Ectodermal cell (in vitro differentiated cells): ENCODE measurements around the gene IQSEC1.

Experiments
- H3K27ac ChIP-seq: 2 replicates; pipeline ENCODE4 v1.7.0; 2013; ENCODE audit warnings: mild to moderate bottlenecking, low read depth, low read length; ENCODE audit not compliant: insufficient read depth, poor library complexity, severe bottlenecking
- H3K27me3 ChIP-seq: 2 replicates; pipeline ENCODE4 v1.7.0; 2013; ENCODE audit warnings: mild to moderate bottlenecking, low read length; ENCODE audit not compliant: insufficient read depth, control insufficient read depth, poor library complexity, severe bottlenecking
- H3K36me3 ChIP-seq: one replicate; pipeline ENCODE4 v1.7.0; 2013; ENCODE audit warnings: low read length; ENCODE audit not compliant: control insufficient read depth, insufficient read depth
- H3K4me1 ChIP-seq: one replicate; pipeline ENCODE4 v1.7.0; 2013; ENCODE audit warnings: low read length; ENCODE audit not compliant: control insufficient read depth, insufficient read depth
- H3K4me3 ChIP-seq: 2 replicates; pipeline ENCODE4 v1.7.0; 2013; ENCODE audit warnings: low read depth, low read length, control low read depth; ENCODE audit not compliant: insufficient read depth
- H3K9me3 ChIP-seq: 2 replicates; pipeline ENCODE4 v1.7.0; 2013; ENCODE audit warnings: mild to moderate bottlenecking, low read length, moderate library complexity; ENCODE audit not compliant: control insufficient read depth
- WGBS, 2 experiments: methylation state at CpG; one replicate each; pipeline ENCODE4 v1.1.7; 2013; ENCODE audit warnings: missing lambda C conversion rate in 2 of 2; 5-methylcytosine and 5-hydroxymethylcytosine counted together

The IQSEC1 gene

DNA sequence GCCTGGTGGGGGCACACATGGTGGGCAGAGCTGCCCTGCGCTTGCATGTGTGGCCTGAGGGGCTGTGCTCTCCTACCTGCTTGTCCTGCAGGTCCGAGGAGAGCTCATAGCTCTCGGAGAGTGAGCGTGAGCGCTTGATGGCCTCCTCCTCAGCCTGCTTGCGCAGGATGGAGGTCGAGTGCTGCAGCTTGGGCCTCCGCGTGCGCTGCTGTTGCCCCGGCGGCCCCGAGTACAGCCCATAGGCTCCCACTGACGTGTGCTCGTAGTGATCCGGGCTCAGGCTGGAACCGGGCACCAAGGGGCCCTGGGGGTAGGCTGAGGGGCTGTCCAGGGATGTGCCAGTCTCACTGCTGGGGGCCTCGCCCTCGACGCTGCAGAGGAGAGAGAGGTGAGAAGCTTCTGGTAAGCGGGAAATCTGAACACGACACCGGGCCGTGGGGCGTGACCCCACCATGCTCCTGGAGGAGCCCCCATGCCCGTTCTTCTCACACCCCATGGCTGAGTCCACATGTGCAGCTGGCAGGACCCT lies 131.7 kb downstream of the IQSEC1 start:
- Histone ChIP-seq H3K27ac (no peak overlapping the region), H3K4me3 (no peak overlapping the region), H3K9me3 (no peaks in the 10 kb centered on the region), H3K36me3 (peaks cover under 1% of the 10 kb centered on the region), H3K27me3 (no peaks in the 10 kb centered on the region), H3K4me1 (peaks cover 23% of the 10 kb centered on the region)
- WGBS, 2 experiments = 93 to 94% methylated on average over 26 of the region's 26 CpGs

DNA sequence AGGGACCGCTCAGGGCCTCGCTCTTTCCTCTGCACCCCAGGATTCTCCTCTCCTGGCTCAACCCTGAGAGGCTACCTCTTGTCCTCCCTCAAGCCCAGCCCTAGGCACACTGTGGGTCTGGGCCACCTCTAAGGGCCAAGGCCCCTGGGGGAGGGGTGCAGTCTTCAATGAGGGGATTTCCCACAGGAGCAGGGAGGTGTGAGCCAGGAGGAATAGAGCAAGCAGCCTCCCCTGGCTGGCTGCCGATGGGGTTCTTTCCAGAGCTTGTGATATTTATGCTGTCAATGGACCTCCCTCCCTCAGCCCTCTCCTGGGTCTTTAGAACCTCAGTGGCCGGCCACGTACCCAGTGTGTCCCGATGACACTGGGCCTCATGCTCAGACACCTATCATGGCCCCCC lies 132.4 kb downstream of the IQSEC1 start:
- WGBS, 2 experiments = 92 to 93% methylated on average over 6 of the region's 6 CpGs
- Histone ChIP-seq H3K4me3 (no peak overlapping the region), H3K9me3 (no peaks in the 10 kb centered on the region)

DNA sequence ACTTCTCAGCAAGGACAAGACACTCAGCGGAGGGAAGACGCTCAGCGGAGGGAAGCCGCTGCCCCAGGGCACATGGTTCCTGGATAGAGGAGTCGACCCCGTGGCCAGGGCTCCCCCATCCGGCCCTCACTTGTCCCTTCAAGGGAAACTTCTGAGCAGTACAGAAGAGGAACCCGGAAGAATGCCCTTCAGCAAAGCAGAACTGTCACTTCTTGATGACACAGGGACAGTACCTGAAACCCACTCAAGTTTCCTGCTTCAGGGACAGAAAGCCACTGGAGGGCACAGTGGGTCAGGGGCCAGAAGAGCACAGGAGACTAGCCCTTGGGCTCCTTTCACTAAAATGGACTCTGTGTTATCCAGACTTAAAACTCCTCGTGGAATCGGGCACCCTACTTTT lies 134.1 kb downstream of the IQSEC1 start:
- no peaks in the 10 kb centered on the region for H3K27me3 ChIP-seq
- H3K4me1 ChIP-seq = peaks cover 7% of the 10 kb centered on the region
- H3K9me3 ChIP-seq = no peaks in the 10 kb centered on the region
- H3K27ac ChIP-seq = no peak overlapping the region
- peaks cover 4% of the 10 kb centered on the region for H3K36me3 ChIP-seq
- H3K4me3 ChIP-seq = no peak overlapping the region
- 91 to 95% methylated on average over 10 of the region's 10 CpGs for WGBS, 2 experiments

More for the DNA sequence above, 132.4 kb downstream of the IQSEC1 start:
- Histone ChIP-seq H3K36me3 (peaks cover 4% of the 10 kb centered on the region), H3K4me1 (peaks cover 23% of the 10 kb centered on the region), H3K27me3 (no peaks in the 10 kb centered on the region), H3K27ac (no peak overlapping the region)

DNA sequence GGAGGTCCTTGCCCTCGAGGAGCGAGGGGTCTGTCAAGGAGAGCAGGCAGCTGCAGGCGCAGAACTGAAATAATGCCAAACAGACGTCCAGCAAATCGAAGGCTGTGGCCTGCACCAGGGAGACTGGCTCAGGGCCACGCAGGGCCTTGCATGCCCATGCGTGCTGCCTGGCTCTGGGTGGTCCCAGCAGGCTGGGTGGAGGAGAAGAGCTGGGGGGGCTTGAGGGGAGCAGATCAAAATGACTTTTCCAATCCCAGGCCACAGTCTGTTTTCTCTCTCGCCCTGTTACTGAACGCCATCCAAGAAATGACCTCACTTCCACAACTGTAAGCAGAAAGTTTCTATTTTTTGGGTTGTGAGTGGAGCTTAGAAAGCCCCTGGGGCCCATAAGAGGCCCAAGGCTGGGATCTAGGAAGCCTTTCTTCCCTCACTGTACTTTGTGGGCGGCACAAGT lies 134.9 kb downstream of the IQSEC1 start:
- no peaks in the 10 kb centered on the region for H3K27me3 ChIP-seq
- no peaks in the 10 kb centered on the region for H3K4me1 ChIP-seq
- no peaks in the 10 kb centered on the region for H3K9me3 ChIP-seq
- H3K36me3 ChIP-seq = peaks cover 4% of the 10 kb centered on the region
- 96% methylated on average over 9 to 10 of the region's 10 CpGs for WGBS, 2 experiments
- H3K4me3 ChIP-seq = no peak overlapping the region
- H3K27ac ChIP-seq = no peak overlapping the region

DNA sequence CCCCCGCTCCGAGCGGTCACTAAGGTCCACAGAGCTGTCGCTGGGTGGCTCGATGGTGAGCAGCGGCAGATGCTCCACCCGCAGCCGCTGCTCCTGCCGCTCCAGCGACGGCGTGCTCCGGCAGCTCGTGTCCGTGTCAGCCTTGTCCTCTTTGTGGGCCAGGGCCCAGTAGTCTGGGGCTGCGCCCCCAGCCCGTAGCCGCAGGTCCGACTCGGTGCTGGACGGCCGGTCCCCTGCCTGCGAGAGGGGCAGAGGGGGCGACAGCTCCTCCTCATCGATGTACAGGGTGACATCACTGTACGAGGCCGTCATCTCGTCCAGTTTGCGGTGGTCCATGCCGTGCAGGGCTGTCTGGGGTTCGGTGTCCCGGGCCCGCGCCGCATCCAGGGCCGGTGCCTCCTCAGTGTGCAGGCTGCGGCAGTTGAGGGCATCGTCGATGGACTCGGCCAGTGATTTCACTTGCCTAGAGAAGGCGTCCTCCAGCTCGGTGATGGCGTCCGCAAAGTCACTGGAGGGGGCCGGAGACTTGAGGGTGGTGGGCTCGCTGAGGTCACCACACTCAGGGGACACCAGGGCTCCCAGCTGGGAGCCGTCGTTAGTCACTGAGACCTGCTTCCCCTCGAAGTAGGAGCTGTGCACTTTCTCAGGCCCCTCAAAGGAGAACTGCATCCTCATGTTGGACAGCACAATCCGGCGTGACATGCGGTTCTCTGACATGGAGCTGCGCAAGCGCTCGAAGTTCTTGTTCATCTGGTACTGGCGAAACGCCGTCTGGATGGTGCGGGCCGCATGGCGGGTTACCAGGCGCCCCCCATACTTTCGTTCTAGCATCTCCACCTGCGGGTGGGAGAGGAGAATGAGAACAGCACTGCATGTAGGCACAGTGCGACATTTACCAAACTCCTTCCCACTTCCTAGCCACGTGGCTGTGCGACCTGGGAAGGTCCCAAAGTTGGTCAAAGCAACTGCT lies 137.1 kb downstream of the IQSEC1 start:
- no peak overlapping the region for H3K4me3 ChIP-seq
- 95 to 96% methylated on average over 67 of the region's 67 CpGs for WGBS, 2 experiments
- H3K27me3 ChIP-seq = no peaks in the 10 kb centered on the region
- H3K36me3 ChIP-seq = peaks cover 4% of the 10 kb centered on the region
- no peak overlapping the region for H3K27ac ChIP-seq
- H3K4me1 ChIP-seq = no peaks in the 10 kb centered on the region
- H3K9me3 ChIP-seq = no peaks in the 10 kb centered on the region

DNA sequence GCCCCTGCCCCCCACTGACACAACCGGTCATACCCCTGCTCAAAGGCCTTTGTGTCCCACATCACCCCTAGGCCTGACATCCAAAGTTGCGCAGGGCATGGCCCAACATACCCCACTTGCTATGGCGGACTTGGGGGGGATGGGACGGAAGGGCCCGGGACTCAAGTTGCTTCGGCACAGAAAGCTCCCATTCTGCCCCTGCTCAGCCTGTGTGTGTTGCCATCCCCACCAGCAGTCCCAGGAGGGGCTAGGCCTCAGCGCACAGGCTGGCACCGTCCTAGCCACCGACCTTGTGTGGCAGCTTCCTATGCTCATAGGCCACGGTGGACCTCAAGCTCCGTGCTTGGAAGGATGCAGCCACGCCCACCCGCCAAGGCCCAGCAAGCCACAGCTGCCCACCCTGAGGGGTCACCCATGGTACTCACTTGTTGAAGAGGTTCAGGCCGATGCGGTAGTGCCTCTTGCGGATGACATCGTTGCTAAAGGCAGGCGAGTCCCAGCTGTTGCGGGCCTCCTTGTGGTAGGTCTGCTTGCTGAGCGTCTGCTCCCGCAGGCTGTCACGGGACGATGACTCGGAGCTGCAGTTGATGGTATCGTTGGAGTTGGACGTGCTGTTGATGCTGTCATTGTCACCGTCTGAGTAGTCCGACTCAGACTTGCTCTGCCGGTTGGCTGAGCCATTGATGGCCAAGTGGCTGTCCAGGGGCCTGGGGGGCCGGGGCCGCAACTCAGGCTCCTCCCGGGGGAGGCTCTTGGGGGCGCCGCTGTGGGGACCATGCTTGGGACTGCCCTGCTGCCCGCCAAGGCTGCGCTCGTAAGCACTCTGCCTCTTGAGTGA lies 138.0 kb downstream of the IQSEC1 start:
- no peaks in the 10 kb centered on the region for H3K27me3 ChIP-seq
- H3K4me1 ChIP-seq = no peaks in the 10 kb centered on the region
- H3K4me3 ChIP-seq = no peak overlapping the region
- H3K9me3 ChIP-seq = no peaks in the 10 kb centered on the region
- 95 to 96% methylated on average over 37 of the region's 37 CpGs for WGBS, 2 experiments
- H3K36me3 ChIP-seq = peaks cover 4% of the 10 kb centered on the region
- H3K27ac ChIP-seq = no peak overlapping the region

DNA sequence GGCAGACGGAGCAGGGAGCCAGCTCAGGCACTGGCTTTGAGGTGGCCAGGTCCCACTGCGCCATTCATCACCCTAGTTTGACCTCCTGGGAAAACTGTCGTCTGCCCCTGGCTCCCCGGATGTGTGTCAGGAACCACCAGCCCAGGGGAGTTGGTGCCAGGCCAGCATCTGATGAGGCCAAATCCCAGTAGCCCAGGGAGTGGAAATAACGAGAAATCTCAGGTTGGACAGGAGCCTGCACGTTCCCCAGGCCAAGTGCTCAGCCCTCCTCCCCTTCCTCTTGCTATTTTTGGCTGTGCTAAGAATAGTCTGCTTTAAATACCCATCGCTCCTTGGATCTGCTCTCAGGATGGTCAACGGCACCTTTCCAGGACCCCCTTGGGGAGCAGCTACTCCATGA lies 138.8 kb downstream of the IQSEC1 start:
- 86% methylated on average over 8 of the region's 8 CpGs for WGBS, 2 experiments
- H3K36me3 ChIP-seq = peaks cover 4% of the 10 kb centered on the region
- H3K9me3 ChIP-seq = no peaks in the 10 kb centered on the region
- H3K4me1 ChIP-seq = no peaks in the 10 kb centered on the region
- no peaks in the 10 kb centered on the region for H3K27me3 ChIP-seq
- H3K27ac ChIP-seq = no peak overlapping the region
- no peak overlapping the region for H3K4me3 ChIP-seq

DNA sequence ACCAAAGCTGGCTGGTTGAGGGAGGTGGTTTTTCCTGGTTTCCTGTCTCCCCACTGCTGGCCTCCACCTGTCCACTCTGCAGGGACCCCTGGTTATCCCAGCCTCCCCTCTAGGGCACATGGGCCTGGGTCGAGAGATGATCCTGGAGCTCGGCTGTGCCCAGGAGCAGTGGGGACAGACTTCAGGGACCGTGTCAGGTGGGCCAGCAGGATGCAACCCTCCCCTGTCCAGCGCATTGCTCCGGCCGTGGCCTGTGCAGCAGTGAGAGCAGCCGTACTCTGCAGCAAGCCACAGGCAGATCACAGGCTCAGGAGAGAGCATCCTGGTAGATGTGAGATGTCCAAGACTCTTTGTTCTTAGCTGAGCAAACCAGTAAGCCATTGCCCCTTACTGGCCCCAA lies 139.3 kb downstream of the IQSEC1 start:
- Histone ChIP-seq H3K36me3 (peaks cover 4% of the 10 kb centered on the region), H3K9me3 (no peaks in the 10 kb centered on the region), H3K27me3 (no peaks in the 10 kb centered on the region), H3K27ac (no peak overlapping the region), H3K4me1 (no peaks in the 10 kb centered on the region), H3K4me3 (no peak overlapping the region)
- 94 to 97% methylated on average over 7 of the region's 7 CpGs for WGBS, 2 experiments

DNA sequence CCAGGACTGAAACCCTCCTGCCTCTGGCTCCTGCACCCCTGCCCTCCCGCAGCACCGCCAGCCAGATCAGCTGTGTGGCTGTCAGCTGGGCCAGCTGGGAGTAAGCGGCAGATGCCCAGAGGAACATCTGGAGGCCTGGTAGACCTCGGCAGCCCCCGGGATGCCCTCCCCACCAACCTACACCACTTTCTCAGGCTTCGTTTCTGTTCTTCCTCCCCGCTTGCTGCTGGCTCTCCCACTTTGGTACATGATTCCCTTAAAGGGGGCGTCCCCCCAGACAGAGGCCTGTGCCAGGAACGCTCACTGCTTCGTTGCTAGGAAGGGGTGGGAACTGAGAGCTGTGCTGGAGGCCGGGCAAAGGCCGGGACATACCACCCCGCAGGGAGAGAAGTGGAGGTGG lies 140.5 kb downstream of the IQSEC1 start:
- Histone ChIP-seq H3K4me1 (no peaks in the 10 kb centered on the region), H3K27ac (no peak overlapping the region), H3K4me3 (no peak overlapping the region), H3K27me3 (no peaks in the 10 kb centered on the region), H3K36me3 (peaks cover 4% of the 10 kb centered on the region), H3K9me3 (no peaks in the 10 kb centered on the region)
- WGBS, 2 experiments = 94 to 95% methylated on average over 13 of the region's 13 CpGs

DNA sequence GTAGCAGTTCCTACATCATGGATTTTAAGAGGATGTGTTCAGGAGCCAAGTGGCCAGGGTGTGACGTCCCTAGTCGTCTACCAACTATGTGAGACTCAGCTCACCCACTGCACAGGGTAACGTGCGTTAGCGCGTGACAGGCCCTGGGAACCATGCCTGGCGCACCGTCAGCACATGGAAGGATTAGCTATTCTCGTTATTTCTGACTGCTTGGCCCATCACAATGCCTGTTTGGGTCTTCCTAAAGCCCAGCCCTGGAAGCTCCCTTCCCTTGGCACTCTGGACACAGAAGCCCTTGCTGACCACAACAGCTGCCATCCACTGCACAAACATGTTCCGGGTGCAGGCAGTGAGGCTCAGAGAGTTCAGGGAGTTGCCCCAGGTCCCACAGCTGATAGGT lies 140.9 kb downstream of the IQSEC1 start:
- Histone ChIP-seq H3K4me1 (no peaks in the 10 kb centered on the region), H3K4me3 (no peak overlapping the region), H3K27ac (no peak overlapping the region), H3K9me3 (no peaks in the 10 kb centered on the region), H3K27me3 (no peaks in the 10 kb centered on the region), H3K36me3 (peaks cover 4% of the 10 kb centered on the region)
- 96% methylated on average over 10 of the region's 10 CpGs for WGBS, 2 experiments
